IMR-90 (cell line): ENCODE results near the gene CD244. TPM values are rescaled to one million over a fixed set of nuclear protein-coding genes. Genes with fewer than 3 reads are reported as not detected.

Experiments
- ATAC-seq: fragments of 200-7000 bp; cut with Tn5 transposase; 2 replicates; pipeline ENCODE4 v1.9.1; 2020; ENCODE audit warnings: low read depth, mild to moderate bottlenecking, moderate library complexity
- BruUV-seq: library from RNA; stranded (reverse); fragments of 400-500 nt; replicated peaks from 2 replicates; lab custom pipeline; 2021; lab: Mats Ljungman, UMichigan
- CTCF ChIA-PET: fragments of 300-600 bp; formaldehyde crosslinking; extraction: SDS; loops from one replicate; lab custom pipeline; 2021; ENCODE audit warnings: antibody characterized with exemption; lab: Yijun Ruan, JAX
- POLR2A ChIA-PET: fragments of 300-600 bp; sonication (Branson Sonifier 250); formaldehyde crosslinking; loops from one replicate; lab custom pipeline; 2022; ENCODE audit warnings: antibody characterized with exemption; ENCODE audit not compliant: unreplicated experiment; lab: Charles Lee
- DNase-seq: peaks from one replicate; pipeline ENCODE4 v3.0.0; 2013
- H2AFZ ChIP-seq: replicated peaks from 2 replicates; pipeline ENCODE3; 2013; ENCODE audit warnings: low read length, mild to moderate bottlenecking; ENCODE audit not compliant: poor library complexity
- H2AK5ac ChIP-seq: 2 replicates; pipeline ENCODE4 v1.6.1; 2013; ENCODE audit warnings: low read depth, low read length, inconsistent platforms
- H2AK9ac ChIP-seq: replicated peaks from 2 replicates; pipeline ENCODE3; 2013; ENCODE audit warnings: mild to moderate bottlenecking, low read depth, low read length, moderate library complexity; ENCODE audit not compliant: poor library complexity
- H2BK120ac ChIP-seq: 2 replicates; pipeline ENCODE4 v1.6.1; 2013; ENCODE audit warnings: low read depth, low read length, inconsistent platforms
- H2BK15ac ChIP-seq: 3 replicates; pipeline ENCODE4 v1.6.1; 2013; ENCODE audit warnings: low read depth, low read length, inconsistent platforms
- H2BK20ac ChIP-seq: 2 replicates; pipeline ENCODE4 v1.6.1; 2013; ENCODE audit warnings: low read depth, mild to moderate bottlenecking, inconsistent platforms, low read length, moderate library complexity
- H2BK5ac ChIP-seq: 2 replicates; pipeline ENCODE4 v1.6.1; 2013; ENCODE audit warnings: mild to moderate bottlenecking, low read depth, low read length, inconsistent platforms; ENCODE audit not compliant: poor library complexity, severe bottlenecking
- H3K14ac ChIP-seq: replicated peaks from 2 replicates; pipeline ENCODE4 v1.6.1; 2013; ENCODE audit warnings: low read depth, low read length, inconsistent platforms
- H3K18ac ChIP-seq: 2 replicates; pipeline ENCODE4 v1.6.1; 2013; ENCODE audit warnings: low read depth, low read length, control low read depth
- H3K23ac ChIP-seq: 2 replicates; pipeline ENCODE4 v1.6.1; 2013; ENCODE audit warnings: low read depth, low read length, inconsistent platforms
- H3K27ac ChIP-seq: 2 replicates; pipeline ENCODE4 v1.5.1; 2013; ENCODE audit warnings: mild to moderate bottlenecking, control low read depth, low read length; ENCODE audit not compliant: insufficient read depth
- H3K27me3 ChIP-seq: 2 replicates; pipeline ENCODE4 v1.6.1; 2013; ENCODE audit warnings: low read length; ENCODE audit not compliant: control insufficient read depth, insufficient read depth
- H3K36me3 ChIP-seq: 2 replicates; pipeline ENCODE4 v1.6.1; 2013; ENCODE audit warnings: low read length, mixed read lengths; ENCODE audit not compliant: control insufficient read depth, insufficient read depth
- H3K4ac ChIP-seq: 2 replicates; pipeline ENCODE4 v1.6.1; 2013; ENCODE audit warnings: low read depth, low read length, inconsistent platforms
- H3K4me1 ChIP-seq: 2 replicates; pipeline ENCODE4 v1.6.1; 2013; ENCODE audit warnings: low read length, mixed read lengths; ENCODE audit not compliant: control insufficient read depth, insufficient read depth
- H3K4me2 ChIP-seq: 2 replicates; pipeline ENCODE4 v1.6.1; 2013; ENCODE audit warnings: low read depth, mild to moderate bottlenecking, control low read depth, low read length, moderate library complexity
- H3K4me3 ChIP-seq: 2 replicates; pipeline ENCODE4 v1.5.1; 2013; ENCODE audit warnings: low read depth, mild to moderate bottlenecking, control low read depth, low read length, moderate library complexity; ENCODE audit not compliant: insufficient read depth
- H3K56ac ChIP-seq: 2 replicates; pipeline ENCODE4 v1.6.1; 2013; ENCODE audit warnings: low read length, inconsistent platforms; ENCODE audit not compliant: insufficient read depth; ENCODE audit errors: extremely low read depth
- H3K79me1 ChIP-seq, 2 experiments: 2 replicates each; pipeline ENCODE4 v1.6.1; 2013; ENCODE audit warnings: low read length in 2 of 2, inconsistent platforms in 1 of 2, low read depth in 1 of 2
- H3K9ac ChIP-seq: 2 replicates; pipeline ENCODE4 v1.6.1; 2013; ENCODE audit warnings: low read depth, low read length, control low read depth
- H3K9me1 ChIP-seq: 2 replicates; pipeline ENCODE4 v1.6.1; 2013; ENCODE audit warnings: low read length, inconsistent platforms; ENCODE audit not compliant: insufficient read depth
- H3K9me3 ChIP-seq: 2 replicates; pipeline ENCODE4 v1.6.1; 2013; ENCODE audit warnings: low read length; ENCODE audit not compliant: control insufficient read depth, insufficient read depth
- H4K20me1 ChIP-seq: 2 replicates; pipeline ENCODE4 v1.6.1; 2013; ENCODE audit warnings: low read length, inconsistent platforms; ENCODE audit not compliant: insufficient read depth
- H4K5ac ChIP-seq: 2 replicates; pipeline ENCODE4 v1.6.1; 2013; ENCODE audit warnings: mild to moderate bottlenecking, low read depth, low read length, control low read depth
- H4K8ac ChIP-seq, 2 experiments: 2 replicates each; pipeline ENCODE4 v1.6.1; 2013; ENCODE audit warnings: low read depth in 2 of 2, low read length in 2 of 2, control low read depth in 1 of 2, inconsistent platforms in 1 of 2
- H4K91ac ChIP-seq: 2 replicates; pipeline ENCODE4 v1.6.1; 2013; ENCODE audit warnings: low read depth, low read length, inconsistent platforms; ENCODE audit not compliant: insufficient read depth
- BHLHE40 ChIP-seq: fragments of 150-350 bp; IDR thresholded peaks from 2 replicates; pipeline ENCODE4 v1.6.1; 2016; ENCODE audit warnings: mild to moderate bottlenecking, low read depth, low read length
- ELK1 ChIP-seq: fragments of 150-350 bp; IDR thresholded peaks from 2 replicates; pipeline ENCODE4 v1.6.1; 2016; ENCODE audit warnings: low read depth, mild to moderate bottlenecking, low read length, moderate library complexity, borderline replicate concordance
- MAZ ChIP-seq: IDR thresholded peaks from 2 replicates; pipeline ENCODE4 v1.6.1; 2012; ENCODE audit warnings: low read depth, mild to moderate bottlenecking, low read length, improper control_type of control experiment, moderate library complexity, borderline replicate concordance
- NFE2L2 ChIP-seq: fragments of 150-350 bp; IDR thresholded peaks from 2 replicates; pipeline ENCODE4 v1.6.1; 2016; ENCODE audit warnings: low read depth, mild to moderate bottlenecking, low read length
- RCOR1 ChIP-seq: IDR thresholded peaks from 2 replicates; pipeline ENCODE4 v1.6.1; 2012; ENCODE audit warnings: mild to moderate bottlenecking, low read length, improper control_type of control experiment; ENCODE audit not compliant: insufficient replicate concordance
- SMC3 ChIP-seq: fragments of 150-350 bp; IDR thresholded peaks from 2 replicates; pipeline ENCODE4 v1.6.1; 2016; ENCODE audit warnings: low read depth, mild to moderate bottlenecking, antibody characterized with exemption, low read length, moderate library complexity
- dilution Hi-C: fragments of 300-500 bp; cut with HindIII; formaldehyde crosslinking; loops from one replicate; pipeline ENCODE4 v1.14.3; 2018; ENCODE audit warnings: low sequenced_read_pairs; ENCODE audit not compliant: unreplicated experiment
- in situ Hi-C: fragments of 300-500 bp; cut with MboI; formaldehyde crosslinking; loops from 3 replicates; pipeline ENCODE4 v1.14.3; 2019; ENCODE audit warnings: low sequenced_read_pairs, inconsistent platforms, mixed read lengths
- intact Hi-C: fragments of 100-400 bp; cut with micrococcal nuclease; formaldehyde crosslinking; loops from 2 replicates; pipeline ENCODE4 v1.10.0; 2022
- polyA plus RNA-seq, 3 experiments: library from polyadenylated mRNA; depleted of rRNA; stranded (reverse); fragments of >200 nt; gene quantifications; 2 replicates each; pipeline ENCODE4 v1.2.3, GENCODE V29; 2012; ENCODE audit warnings: low replicate concordance in 1 of 3
- total RNA-seq: library from RNA; depleted of rRNA; stranded (reverse); fragments of >200 nt; gene quantifications from 2 replicates; pipeline ENCODE4 v1.2.3, GENCODE V29; 2012
- TF ChIP-seq, protein P1 (sequence below): conservative IDR thresholded peaks from 2 replicates; pipeline ENCODE4 v1.5.1; 2012; ENCODE audit warnings: mild to moderate bottlenecking, low read depth, low read length, improper control_type of control experiment
- TF ChIP-seq, protein P2 (sequence below): fragments of 150-350 bp; IDR thresholded peaks from 2 replicates; pipeline ENCODE4 v1.6.1; 2017; ENCODE audit warnings: mild to moderate bottlenecking, antibody characterized with exemption, low read length, low read depth

CD244 gene
- total and polyA plus RNA-seq, 2 of the 4 experiments (the other 2 are of a cell fraction) = not detected

DNA sequence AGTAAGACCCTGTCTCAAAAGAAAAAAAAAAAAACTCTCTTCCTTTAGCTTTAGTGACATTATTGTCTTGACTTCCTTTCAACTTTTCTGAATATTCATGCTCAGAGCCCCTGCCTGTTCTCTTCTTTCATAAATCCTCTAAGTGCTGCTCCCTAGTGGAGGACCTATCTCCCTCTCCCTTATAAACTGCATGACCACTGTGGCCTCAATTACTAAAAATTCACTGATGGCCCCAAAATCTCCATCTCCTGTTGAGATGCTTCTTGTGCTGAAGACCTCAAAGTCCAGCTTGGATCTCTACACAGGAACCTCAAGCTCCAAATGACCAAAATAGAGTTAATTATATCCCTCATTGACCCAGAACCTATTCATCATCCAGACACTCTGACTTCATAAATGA lies 14.5 kb upstream of the CD244 start:
- Histone ChIP-seq H3K36me3 (no peaks in the 10 kb centered on the region), H3K9ac (no peak overlapping the region), H3K79me1 (no peaks in the 10 kb centered on the region), H4K5ac (no peak overlapping the region), H3K18ac (no peak overlapping the region), H2AK9ac (no peak overlapping the region), H3K4me1 (no peaks in the 10 kb centered on the region), H3K14ac (no peak overlapping the region), H2BK5ac (no peak overlapping the region), H2AK5ac (no peak overlapping the region), H2BK120ac (no peak overlapping the region), H3K9me1 (no peaks in the 10 kb centered on the region), H4K91ac (no peak overlapping the region), H3K4me3 (no peak overlapping the region), H3K4ac (no peak overlapping the region), H3K9me3 (no peaks in the 10 kb centered on the region), H3K27ac (no peak overlapping the region), H2BK15ac (no peak overlapping the region), H2BK20ac (no peak overlapping the region), H3K27me3 (no peaks in the 10 kb centered on the region), H3K56ac (no peak overlapping the region), H4K8ac (no peak overlapping the region), H4K20me1 (no peaks in the 10 kb centered on the region), H2AFZ (no peak overlapping the region), H3K4me2 (no peak overlapping the region), H3K23ac (no peak overlapping the region)
- ChIA-PET CTCF (interaction anchor here (0.7 kb wide), 1 partner anchor 262 kb away, joined by 7 read pairs; no protein-coding TSS in a partner anchor), POLR2A (no interaction called here)
- no TSS peak for BruUV-seq
- in situ Hi-C loops = no loop called here
- intact Hi-C loops = no loop called here
- dilution Hi-C loops = no loop called here
- TF ChIP-seq, protein P1, sequence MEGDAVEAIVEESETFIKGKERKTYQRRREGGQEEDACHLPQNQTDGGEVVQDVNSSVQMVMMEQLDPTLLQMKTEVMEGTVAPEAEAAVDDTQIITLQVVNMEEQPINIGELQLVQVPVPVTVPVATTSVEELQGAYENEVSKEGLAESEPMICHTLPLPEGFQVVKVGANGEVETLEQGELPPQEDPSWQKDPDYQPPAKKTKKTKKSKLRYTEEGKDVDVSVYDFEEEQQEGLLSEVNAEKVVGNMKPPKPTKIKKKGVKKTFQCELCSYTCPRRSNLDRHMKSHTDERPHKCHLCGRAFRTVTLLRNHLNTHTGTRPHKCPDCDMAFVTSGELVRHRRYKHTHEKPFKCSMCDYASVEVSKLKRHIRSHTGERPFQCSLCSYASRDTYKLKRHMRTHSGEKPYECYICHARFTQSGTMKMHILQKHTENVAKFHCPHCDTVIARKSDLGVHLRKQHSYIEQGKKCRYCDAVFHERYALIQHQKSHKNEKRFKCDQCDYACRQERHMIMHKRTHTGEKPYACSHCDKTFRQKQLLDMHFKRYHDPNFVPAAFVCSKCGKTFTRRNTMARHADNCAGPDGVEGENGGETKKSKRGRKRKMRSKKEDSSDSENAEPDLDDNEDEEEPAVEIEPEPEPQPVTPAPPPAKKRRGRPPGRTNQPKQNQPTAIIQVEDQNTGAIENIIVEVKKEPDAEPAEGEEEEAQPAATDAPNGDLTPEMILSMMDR = no peak
- TF ChIP-seq ELK1 (no peak), BHLHE40 (no peak), SMC3 (no peak), RCOR1 (no peak), NFE2L2 (no peak), MAZ (no peak)
- TF ChIP-seq, protein P2, sequence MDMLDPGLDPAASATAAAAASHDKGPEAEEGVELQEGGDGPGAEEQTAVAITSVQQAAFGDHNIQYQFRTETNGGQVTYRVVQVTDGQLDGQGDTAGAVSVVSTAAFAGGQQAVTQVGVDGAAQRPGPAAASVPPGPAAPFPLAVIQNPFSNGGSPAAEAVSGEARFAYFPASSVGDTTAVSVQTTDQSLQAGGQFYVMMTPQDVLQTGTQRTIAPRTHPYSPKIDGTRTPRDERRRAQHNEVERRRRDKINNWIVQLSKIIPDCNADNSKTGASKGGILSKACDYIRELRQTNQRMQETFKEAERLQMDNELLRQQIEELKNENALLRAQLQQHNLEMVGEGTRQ = no peak
- DNase-seq (no peak), ATAC-seq (no peak)
